Activated naive CD8-positive, alpha-beta T cell (primary cell): ENCODE results near the gene ADAM15.

ENCODE experiments used
- H3K27ac Mint-ChIP-seq: one replicate; pipeline ENCODE4 v1.8.0; 2021; ENCODE audit warnings: mixed read lengths
- H3K27me3 Mint-ChIP-seq: one replicate; pipeline ENCODE4 v1.8.0; 2021; ENCODE audit warnings: mixed read lengths
- H3K36me3 Mint-ChIP-seq: one replicate; pipeline ENCODE4 v1.8.0; 2021; ENCODE audit warnings: mixed read lengths
- H3K4me1 Mint-ChIP-seq: one replicate; pipeline ENCODE4 v1.8.0; 2021; ENCODE audit warnings: low read depth, mixed read lengths
- H3K4me3 Mint-ChIP-seq: one replicate; pipeline ENCODE4 v1.8.0; 2021; ENCODE audit warnings: mild to moderate bottlenecking, mixed read lengths
- H3K9me3 Mint-ChIP-seq: one replicate; pipeline ENCODE4 v1.8.0; 2021; ENCODE audit warnings: low read depth, mixed read lengths

Gene ADAM15

GRCh38 chr1:155009221-155009711 is 41.9 kb upstream of the ADAM15 start:
- no peak overlapping the region for H3K4me3 Mint-ChIP-seq
- H3K27ac Mint-ChIP-seq, result peak overlapping the region; percentile 50
- no peaks in the 10 kb centered on the region for H3K9me3 Mint-ChIP-seq
- peaks cover 68% of the 10 kb centered on the region for H3K4me1 Mint-ChIP-seq
- H3K36me3 Mint-ChIP-seq, result no peaks in the 10 kb centered on the region
- no peaks in the 10 kb centered on the region for H3K27me3 Mint-ChIP-seq

- Mint-ChIP-seq H3K9me3 (no peaks in the 10 kb centered on the region), H3K4me1 (peaks cover 68% of the 10 kb centered on the region), H3K4me3 (peak overlapping the region; percentile 76), H3K36me3 (no peaks in the 10 kb centered on the region), H3K27ac (peak overlapping the region; percentile 50), H3K27me3 (no peaks in the 10 kb centered on the region)
These were observed 41.4 kb upstream of the ADAM15 start for GRCh38 chr1:155009742-155010141.

- H3K9me3 Mint-ChIP-seq, result no peaks in the 10 kb centered on the region
- H3K36me3 Mint-ChIP-seq, result no peaks in the 10 kb centered on the region
- H3K4me3 Mint-ChIP-seq, result peak overlapping the region; percentile 76
- peaks cover 65% of the 10 kb centered on the region for H3K4me1 Mint-ChIP-seq
- no peaks in the 10 kb centered on the region for H3K27me3 Mint-ChIP-seq
- H3K27ac Mint-ChIP-seq, result peak overlapping the region; percentile 50
These were observed 40.8 kb upstream of the ADAM15 start for GRCh38 chr1:155010211-155010918.

- Mint-ChIP-seq H3K27me3 (no peaks in the 10 kb centered on the region), H3K36me3 (no peaks in the 10 kb centered on the region), H3K4me1 (peaks cover 65% of the 10 kb centered on the region), H3K9me3 (no peaks in the 10 kb centered on the region), H3K4me3 (no peak overlapping the region), H3K27ac (no peak overlapping the region)
These were observed 40.1 kb upstream of the ADAM15 start for GRCh38 chr1:155011004-155011416.

GRCh38 chr1:155011437-155012025 is 39.6 kb upstream of the ADAM15 start:
- Mint-ChIP-seq H3K9me3 (no peaks in the 10 kb centered on the region), H3K4me3 (no peak overlapping the region), H3K27me3 (no peaks in the 10 kb centered on the region)

GRCh38 chr1:155012026-155012546 is 39.0 kb upstream of the ADAM15 start:
- H3K27ac Mint-ChIP-seq, result no peak overlapping the region
- H3K27me3 Mint-ChIP-seq, result no peaks in the 10 kb centered on the region
- H3K4me1 Mint-ChIP-seq, result peaks cover 64% of the 10 kb centered on the region
- H3K36me3 Mint-ChIP-seq, result no peaks in the 10 kb centered on the region
- H3K9me3 Mint-ChIP-seq, result no peaks in the 10 kb centered on the region
- no peak overlapping the region for H3K4me3 Mint-ChIP-seq

More at GRCh38 chr1:155011437-155012025, 39.6 kb upstream of the ADAM15 start:
- Mint-ChIP-seq H3K4me1 (peaks cover 65% of the 10 kb centered on the region), H3K36me3 (no peaks in the 10 kb centered on the region), H3K27ac (no peak overlapping the region)

- Mint-ChIP-seq H3K4me3 (peak overlapping the region; percentile 49), H3K36me3 (no peaks in the 10 kb centered on the region)
These were observed 38.1 kb upstream of the ADAM15 start for GRCh38 chr1:155012776-155013602.

GRCh38 chr1:155013632-155014031 is 37.5 kb upstream of the ADAM15 start:
- Mint-ChIP-seq H3K4me3 (peak overlapping the region; percentile 49), H3K4me1 (peaks cover 69% of the 10 kb centered on the region), H3K27ac (no peak overlapping the region), H3K27me3 (no peaks in the 10 kb centered on the region), H3K36me3 (no peaks in the 10 kb centered on the region), H3K9me3 (no peaks in the 10 kb centered on the region)

More at GRCh38 chr1:155012776-155013602, 38.1 kb upstream of the ADAM15 start:
- H3K27ac Mint-ChIP-seq, result peak overlapping the region; percentile 35
- H3K27me3 Mint-ChIP-seq, result no peaks in the 10 kb centered on the region
- peaks cover 69% of the 10 kb centered on the region for H3K4me1 Mint-ChIP-seq
- no peaks in the 10 kb centered on the region for H3K9me3 Mint-ChIP-seq

GRCh38 chr1:155014709-155015508 is 36.2 kb upstream of the ADAM15 start:
- H3K4me3 Mint-ChIP-seq, result no peak overlapping the region
- no peaks in the 10 kb centered on the region for H3K27me3 Mint-ChIP-seq
- no peaks in the 10 kb centered on the region for H3K36me3 Mint-ChIP-seq
- H3K4me1 Mint-ChIP-seq, result peaks cover 62% of the 10 kb centered on the region
- no peaks in the 10 kb centered on the region for H3K9me3 Mint-ChIP-seq
- H3K27ac Mint-ChIP-seq, result no peak overlapping the region

GRCh38 chr1:155015527-155016230 is 35.4 kb upstream of the ADAM15 start:
- H3K36me3 Mint-ChIP-seq, result no peaks in the 10 kb centered on the region
- H3K4me3 Mint-ChIP-seq, result peak overlapping the region; percentile 36
- H3K9me3 Mint-ChIP-seq, result no peaks in the 10 kb centered on the region
- no peak overlapping the region for H3K27ac Mint-ChIP-seq
- H3K4me1 Mint-ChIP-seq, result peaks cover 55% of the 10 kb centered on the region
- H3K27me3 Mint-ChIP-seq, result no peaks in the 10 kb centered on the region

GRCh38 chr1:155016231-155016831 is 34.8 kb upstream of the ADAM15 start:
- no peaks in the 10 kb centered on the region for H3K36me3 Mint-ChIP-seq
- H3K4me1 Mint-ChIP-seq, result peaks cover 49% of the 10 kb centered on the region
- H3K4me3 Mint-ChIP-seq, result peak overlapping the region; percentile 40
- H3K27me3 Mint-ChIP-seq, result no peaks in the 10 kb centered on the region
- H3K9me3 Mint-ChIP-seq, result no peaks in the 10 kb centered on the region
- H3K27ac Mint-ChIP-seq, result no peak overlapping the region

- H3K27ac Mint-ChIP-seq, result no peak overlapping the region
- peak overlapping the region; percentile 61 for H3K4me3 Mint-ChIP-seq
- no peaks in the 10 kb centered on the region for H3K9me3 Mint-ChIP-seq
- no peaks in the 10 kb centered on the region for H3K36me3 Mint-ChIP-seq
- peaks cover 46% of the 10 kb centered on the region for H3K4me1 Mint-ChIP-seq
- H3K27me3 Mint-ChIP-seq, result peaks cover 1% of the 10 kb centered on the region
These were observed 33.8 kb upstream of the ADAM15 start for GRCh38 chr1:155017041-155017945.

- Mint-ChIP-seq H3K4me1 (peaks cover 39% of the 10 kb centered on the region), H3K36me3 (no peaks in the 10 kb centered on the region), H3K4me3 (peak overlapping the region; percentile 61), H3K9me3 (no peaks in the 10 kb centered on the region), H3K27me3 (peaks cover 1% of the 10 kb centered on the region), H3K27ac (no peak overlapping the region)
These were observed 33.2 kb upstream of the ADAM15 start for GRCh38 chr1:155017946-155018316.
